Naive thymus-derived CD8-positive, alpha-beta T cell (primary cell): ENCODE data around the gene RFX5. TPM values are rescaled to one million over a fixed set of nuclear protein-coding genes. Genes with fewer than 3 reads are reported as not detected.

Source experiments
- ATAC-seq, 2 donors: fragments of 150-1000 bp; cut with Tn5 transposase in 1 of 2; sonication (Bioruptor Pico), chemical (Tn5 transposase) in 1 of 2; 1 replicate in 1 of 2; 2 replicates in 1 of 2; pipeline ENCODE4 v1.10.0; 2021; ENCODE audit warnings: mild to moderate bottlenecking in 2 of 2, moderate library complexity in 2 of 2
- POLR2A ChIA-PET: fragments of 350-600 bp; sonication (Branson Sonifier 250); formaldehyde crosslinking; loops from one replicate; lab custom pipeline; 2021; ENCODE audit warnings: antibody characterized with exemption; lab: Charles Lee
- DNase-seq, 10 donors: peaks; one replicate each; pipeline versions ENCODE4 v3.0.0 to v3.0.0-alpha.2; 2020 to 2022
- H3K27ac Mint-ChIP-seq, 10 donors: one replicate each; pipeline ENCODE4 v1.8.0; 2020 to 2022; ENCODE audit warnings: mild to moderate bottlenecking in 10 of 10, mixed read lengths in 10 of 10, moderate library complexity in 4 of 10, inconsistent platforms in 1 of 10
- H3K27me3 Mint-ChIP-seq, 5 donors: one replicate each; pipeline ENCODE4 v1.8.0; 2021 to 2022; ENCODE audit warnings: mixed read lengths in 5 of 5
- H3K36me3 Mint-ChIP-seq, 3 donors: one replicate each; pipeline ENCODE4 v1.8.0; 2020 to 2022; ENCODE audit warnings: mixed read lengths in 3 of 3, mild to moderate bottlenecking in 2 of 3, inconsistent platforms in 1 of 3
- H3K4me1 Mint-ChIP-seq, 4 donors: one replicate each; pipeline ENCODE4 v1.8.0; 2021 to 2022; ENCODE audit warnings: mixed read lengths in 4 of 4
- H3K4me3 Mint-ChIP-seq, 10 donors: one replicate each; pipeline ENCODE4 v1.8.0; 2020 to 2022; ENCODE audit warnings: mild to moderate bottlenecking in 10 of 10, mixed read lengths in 10 of 10, moderate library complexity in 6 of 10, inconsistent platforms in 1 of 10
- H3K9me3 Mint-ChIP-seq, 9 donors: one replicate each; pipeline ENCODE4 v1.8.0; 2020 to 2022; ENCODE audit warnings: mixed read lengths in 9 of 9, mild to moderate bottlenecking in 3 of 9, inconsistent platforms in 1 of 9, moderate library complexity in 1 of 9
- polyA plus RNA-seq, 3 donors: library from polyadenylated mRNA; unstranded; fragments of 300-500 nt; fragmentation: Illumina TruSeq; gene quantifications; one replicate each; pipeline ENCODE4 v1.2.3, GENCODE V29; 2021
- total RNA-seq, 8 experiments: library from RNA in 2 of 8; stranded (reverse) in 2 of 8; gene quantifications; one replicate each; pipeline ENCODE4 v1.2.3 and lab custom pipeline; 2021 to 2026

Gene RFX5
- total and polyA plus RNA-seq, 5 experiments from 2014 or later, result 22.8 to 68.3 (median 38.8) TPM

DNA sequence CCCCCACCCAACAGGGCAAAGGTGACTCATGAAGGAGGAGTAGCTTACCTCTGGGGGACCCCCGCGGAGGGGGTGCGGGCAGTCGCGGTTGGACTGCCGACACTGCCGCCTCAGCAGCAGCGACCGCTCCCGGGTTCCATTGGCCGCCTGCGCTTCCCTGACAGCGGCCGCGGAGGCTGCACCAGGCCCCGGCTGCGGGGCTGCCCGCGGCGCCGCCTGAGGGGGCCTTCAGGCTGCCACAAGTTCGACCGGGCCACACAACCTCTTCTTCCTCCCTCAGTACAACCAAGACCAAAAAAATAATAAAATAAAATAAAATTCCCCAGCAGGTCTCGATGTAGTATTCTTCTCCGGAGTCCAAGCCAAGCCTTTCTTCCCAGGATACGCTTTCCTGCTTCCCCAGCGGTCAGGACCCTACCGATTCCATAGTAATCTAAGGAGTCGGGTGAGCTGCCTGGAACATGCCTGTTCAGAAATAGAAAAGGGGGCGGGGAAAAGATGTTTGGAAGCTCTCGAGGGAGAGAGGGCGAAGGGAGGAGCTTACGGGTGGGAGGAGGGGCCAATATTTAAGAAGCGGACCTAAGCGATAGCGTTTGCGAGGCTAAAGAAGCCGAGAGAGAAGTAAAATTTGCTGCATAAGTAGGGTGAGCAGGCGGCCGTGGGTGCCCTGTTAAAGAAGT is 19.7 kb downstream of the RFX5 start, which contains the start of gene PI4KB:
TSS of gene PI4KB (minus strand) at position 194 of the 680 bp plus-strand sequence. CDS start 10,935 bp downstream, outside the sequence.
- ATAC-seq, result peak; percentile 91 to 95
- peak; percentile 72 to 98 (median 90) for DNase-seq
- peak within 1 kb of the TSS; percentile 93 to 99 (median 97) for H3K4me3 Mint-ChIP-seq
- peak within 1 kb of the TSS; percentile 94 to 100 (median 98) for H3K27ac Mint-ChIP-seq
- POLR2A ChIA-PET, result interaction anchor here (0.5 to 2.2 kb wide), 16 partner anchors 11 to 170 kb away, joined by 3 to 17 read pairs (median 6); partner anchors contain the start of genes PSMB4, PSMD4, RFX5 and TNFAIP8L2
- H3K9me3 Mint-ChIP-seq, result no peaks in the 10 kb centered on the region
- H3K27me3 Mint-ChIP-seq, result no peaks in the 10 kb centered on the region
- peaks cover 0 to 38% (median 7%) of the 10 kb centered on the region in 3 donors for H3K36me3 Mint-ChIP-seq
- H3K4me1 Mint-ChIP-seq, result peaks cover 24 to 47% (median 45%) of the 10 kb centered on the region in 4 donors

DNA sequence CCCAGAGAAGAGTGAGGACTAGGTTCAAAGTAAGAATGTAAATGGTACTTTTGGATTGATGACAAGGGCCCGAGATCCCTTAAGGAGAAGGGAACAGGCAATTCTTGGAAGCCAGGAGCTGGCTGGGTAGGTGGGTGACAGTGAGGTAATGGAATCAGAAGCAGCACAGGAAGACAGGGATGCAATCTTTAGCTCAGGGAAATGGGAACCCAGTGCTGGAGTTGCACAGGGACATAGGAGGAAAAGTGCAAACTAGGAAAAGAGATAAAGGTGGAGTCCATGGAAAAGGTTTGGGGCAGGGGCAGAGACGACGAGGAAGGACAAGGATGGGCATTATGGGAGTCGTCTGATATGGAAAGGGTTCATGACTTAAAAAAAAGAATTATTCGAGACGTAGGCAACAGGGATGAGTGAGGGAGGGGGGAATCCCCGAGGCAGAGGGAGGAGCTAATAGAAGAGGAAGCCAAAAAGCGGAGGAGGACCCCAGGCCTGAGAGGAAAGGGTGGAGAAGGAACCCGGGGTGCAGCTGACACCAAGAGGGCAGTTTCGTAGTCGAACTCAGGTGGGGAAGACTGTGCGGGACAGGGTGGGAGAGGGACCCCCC is 20.3 kb downstream of the RFX5 start:
- Mint-ChIP-seq H3K27ac (peak overlapping the region; percentile 91 to 100 (median 97)), H3K4me3 (peak overlapping the region; percentile 93 to 99 (median 97)), H3K27me3 (no peaks in the 10 kb centered on the region), H3K36me3 (peaks cover 0 to 44% (median 7%) of the 10 kb centered on the region in 3 donors), H3K4me1 (peaks cover 26 to 52% (median 52%) of the 10 kb centered on the region in 4 donors), H3K9me3 (no peaks in the 10 kb centered on the region)
- DNase-seq, result peak in 4 of 10 donors; percentile 18 to 52 (median 43)
- peak; percentile 48 to 49 for ATAC-seq
- POLR2A ChIA-PET, result interaction anchor here (0.5 to 2.2 kb wide), 16 partner anchors 11 to 1092 kb away, joined by 3 to 17 read pairs (median 6); partner anchors contain the start of genes PSMB4, PSMD4, RFX5 and TNFAIP8L2

DNA sequence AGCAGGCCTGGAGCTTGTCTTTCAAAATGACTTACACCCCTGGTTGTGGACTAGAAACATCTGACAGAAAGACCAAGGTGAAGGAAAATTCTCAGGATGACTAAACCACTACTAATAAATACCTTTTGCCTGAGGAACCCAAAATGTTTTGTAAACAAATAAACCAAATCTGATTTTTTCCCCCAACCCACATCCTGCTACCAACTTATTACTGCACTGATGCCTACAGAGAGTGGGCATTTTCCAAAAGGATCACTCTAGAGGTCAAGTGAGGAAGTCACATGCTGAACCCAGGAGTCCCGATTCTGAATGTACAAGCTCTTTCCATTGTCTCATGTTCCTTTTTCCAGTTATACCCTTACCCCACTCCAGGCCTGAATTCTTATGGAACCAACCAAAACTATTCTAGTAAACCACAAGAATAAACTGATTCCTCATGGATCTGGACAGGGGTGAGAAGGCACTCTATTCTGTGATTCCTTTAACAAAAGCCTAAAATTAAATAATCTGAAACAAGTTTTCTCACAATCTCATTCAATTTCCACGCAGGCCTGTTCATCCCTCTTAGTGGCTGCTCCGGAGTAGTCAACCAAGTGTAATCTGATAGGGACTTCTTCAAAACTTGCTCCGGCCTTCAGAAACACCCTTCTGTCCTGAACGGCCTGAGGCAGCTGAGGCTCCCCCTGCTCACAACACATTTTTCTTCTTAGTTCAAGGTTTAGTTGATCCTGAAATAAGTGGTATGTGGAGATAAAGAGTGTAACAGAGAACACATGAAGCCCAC is 21.2 kb downstream of the RFX5 start:
- Mint-ChIP-seq H3K9me3 (no peaks in the 10 kb centered on the region), H3K27ac (peak overlapping the region; percentile 91 to 100 (median 97)), H3K4me3 (peak overlapping the region; percentile 93 to 99 (median 97)), H3K4me1 (peaks cover 28 to 56% (median 55%) of the 10 kb centered on the region in 4 donors), H3K27me3 (no peaks in the 10 kb centered on the region), H3K36me3 (peaks cover 0 to 48% (median 7%) of the 10 kb centered on the region in 3 donors)
- ATAC-seq (no peak), DNase-seq (no peak)
- POLR2A ChIA-PET, result interaction anchor here (1.1 to 1.8 kb wide), 3 partner anchors 9 to 73 kb away, joined by 4 to 10 read pairs (median 4); partner anchors contain the start of gene PSMB4

DNA sequence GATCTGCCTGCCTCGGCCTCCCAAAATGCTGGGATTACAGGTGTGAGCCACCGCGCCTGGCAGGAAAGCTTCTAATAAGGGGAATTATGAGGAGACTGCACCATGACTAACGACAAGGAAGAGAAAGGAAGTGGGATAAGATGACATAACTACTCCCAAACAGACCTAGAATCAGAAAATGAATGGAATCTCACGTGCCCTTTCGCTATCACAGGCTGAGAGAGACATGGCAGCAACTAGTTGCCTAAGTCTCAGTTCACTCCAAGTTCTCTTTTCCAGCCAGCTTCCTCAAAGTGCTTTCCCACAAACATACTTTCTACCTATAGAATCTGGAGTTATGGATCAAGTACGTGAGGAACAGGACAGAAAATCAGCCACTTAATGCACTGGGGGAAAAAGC is 21.8 kb downstream of the RFX5 start:
- H3K27ac Mint-ChIP-seq, result peak overlapping the region in 9 of 10 donors; percentile 17 to 100 (median 74)
- ATAC-seq (no peak), DNase-seq (no peak)
- peak overlapping the region in 9 of 10 donors; percentile 93 to 99 (median 98) for H3K4me3 Mint-ChIP-seq
- no peaks in the 10 kb centered on the region for H3K9me3 Mint-ChIP-seq
- POLR2A ChIA-PET, result interaction anchor here (0.7 to 1.1 kb wide), 2 partner anchors 8 to 9 kb away, joined by 3 to 4 read pairs; no protein-coding TSS in a partner anchor
- H3K36me3 Mint-ChIP-seq, result peaks cover 0 to 54% (median 7%) of the 10 kb centered on the region in 3 donors
- H3K4me1 Mint-ChIP-seq, result peaks cover 33 to 61% (median 61%) of the 10 kb centered on the region in 4 donors
- no peaks in the 10 kb centered on the region for H3K27me3 Mint-ChIP-seq

DNA sequence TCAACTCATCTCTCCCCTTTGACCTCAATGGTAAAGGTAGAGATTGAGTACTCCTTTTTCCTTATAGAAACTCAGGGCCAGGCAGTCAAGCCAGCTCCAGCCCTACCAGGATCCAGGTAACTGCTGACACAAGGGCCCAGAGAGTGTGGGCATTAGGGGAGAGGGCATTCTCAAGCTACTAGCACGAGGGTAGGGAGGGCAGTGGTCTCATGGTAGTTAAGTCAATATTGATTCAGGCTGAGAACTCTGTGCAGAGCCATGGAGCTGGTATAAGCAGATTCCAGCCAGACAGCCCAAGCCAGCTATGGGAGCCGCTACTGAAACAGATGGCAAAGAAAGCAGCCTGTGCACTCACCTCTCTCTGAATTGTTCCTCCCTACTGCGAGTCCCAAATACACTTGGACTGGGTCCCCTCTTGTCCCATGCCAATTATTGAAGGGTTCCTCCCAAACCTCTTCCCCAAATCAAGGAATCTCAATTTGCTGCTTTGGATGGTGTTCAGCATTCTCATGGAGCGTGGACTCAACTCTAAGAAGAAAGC is 22.6 kb downstream of the RFX5 start:
- H3K36me3 Mint-ChIP-seq, result peaks cover 0 to 61% (median 7%) of the 10 kb centered on the region in 3 donors
- peak overlapping the region in 4 of 10 donors; percentile 18 to 81 (median 32) for H3K27ac Mint-ChIP-seq
- H3K9me3 Mint-ChIP-seq, result no peaks in the 10 kb centered on the region
- no peak for DNase-seq
- peaks cover 35 to 68% (median 62%) of the 10 kb centered on the region in 4 donors for H3K4me1 Mint-ChIP-seq
- no peaks in the 10 kb centered on the region for H3K27me3 Mint-ChIP-seq
- POLR2A ChIA-PET, result interaction anchor here (0.7 to 1.1 kb wide), 2 partner anchors 8 to 9 kb away, joined by 3 to 4 read pairs; no protein-coding TSS in a partner anchor
- ATAC-seq, result no peak
- peak overlapping the region in 4 of 10 donors; percentile 7 to 99 (median 24) for H3K4me3 Mint-ChIP-seq

GRCh38 chr1:151318975-151319374 is 28.1 kb downstream of the RFX5 start:
- Mint-ChIP-seq H3K27me3 (no peaks in the 10 kb centered on the region), H3K4me3 (no peak overlapping the region), H3K9me3 (no peaks in the 10 kb centered on the region), H3K4me1 (peaks cover 24 to 62% (median 43%) of the 10 kb centered on the region in 4 donors), H3K27ac (peak overlapping the region in 2 of 10 donors; percentile 16 to 31), H3K36me3 (peaks cover 0 to 80% (median 10%) of the 10 kb centered on the region in 3 donors)
- POLR2A ChIA-PET, result no interaction called here
- DNase-seq, result no peak
- ATAC-seq, result no peak

GRCh38 chr1:151315565-151316235 is 31.4 kb downstream of the RFX5 start:
- Mint-ChIP-seq H3K27ac (peak overlapping the region in 5 of 10 donors; percentile 9 to 57 (median 36)), H3K9me3 (no peaks in the 10 kb centered on the region), H3K36me3 (peaks cover 0 to 81% (median 8%) of the 10 kb centered on the region in 3 donors), H3K27me3 (no peaks in the 10 kb centered on the region), H3K4me3 (peak overlapping the region in 1 of 10 donors; percentile 20), H3K4me1 (peaks cover 31 to 76% (median 55%) of the 10 kb centered on the region in 4 donors)
- ATAC-seq (no peak), DNase-seq (no peak)
- POLR2A ChIA-PET, result interaction anchor here (0.5 to 0.7 kb wide), 2 partner anchors 9 to 61 kb away, joined by 3 to 4 read pairs; partner anchors contain the start of gene PSMD4

- peak overlapping the region in 5 of 10 donors; percentile 7 to 54 (median 35) for H3K27ac Mint-ChIP-seq
- DNase-seq (no peak), ATAC-seq (no peak)
- H3K4me3 Mint-ChIP-seq, result no peak overlapping the region
- H3K27me3 Mint-ChIP-seq, result no peaks in the 10 kb centered on the region
- no peaks in the 10 kb centered on the region for H3K9me3 Mint-ChIP-seq
- POLR2A ChIA-PET, result interaction anchor here (0.5 to 1.0 kb wide), 3 partner anchors 12 to 31 kb away, joined by 3 to 4 read pairs (median 4); partner anchors contain the start of gene PI4KB
- H3K4me1 Mint-ChIP-seq, result peaks cover 28 to 67% (median 53%) of the 10 kb centered on the region in 4 donors
- peaks cover 0 to 78% (median 8%) of the 10 kb centered on the region in 3 donors for H3K36me3 Mint-ChIP-seq
These were observed 32.7 kb downstream of the RFX5 start for GRCh38 chr1:151314137-151314875.

- POLR2A ChIA-PET, result interaction anchor here (1.0 kb wide), 1 partner anchor 13 kb away, joined by 3 read pairs; the partner anchor contains the start of gene PI4KB
- Mint-ChIP-seq H3K36me3 (peaks cover 0 to 79% (median 6%) of the 10 kb centered on the region in 3 donors), H3K4me3 (no peak overlapping the region), H3K9me3 (no peaks in the 10 kb centered on the region), H3K27ac (peak overlapping the region in 4 of 10 donors; percentile 43 to 74 (median 64)), H3K27me3 (no peaks in the 10 kb centered on the region), H3K4me1 (peaks cover 28 to 62% (median 52%) of the 10 kb centered on the region in 4 donors)
- DNase-seq (no peak), ATAC-seq (no peak)
These were observed 33.6 kb downstream of the RFX5 start for GRCh38 chr1:151313501-151313900.

GRCh38 chr1:151312826-151313225 is 34.2 kb downstream of the RFX5 start:
- Mint-ChIP-seq H3K9me3 (no peaks in the 10 kb centered on the region), H3K27me3 (no peaks in the 10 kb centered on the region), H3K4me3 (no peak overlapping the region), H3K36me3 (peaks cover 0 to 83% (median 6%) of the 10 kb centered on the region in 3 donors), H3K27ac (peak overlapping the region in 8 of 10 donors; percentile 15 to 77 (median 61)), H3K4me1 (peaks cover 28 to 62% (median 52%) of the 10 kb centered on the region in 4 donors)
- no peak for ATAC-seq
- POLR2A ChIA-PET, result interaction anchor here (1.0 kb wide), 1 partner anchor 14 kb away, joined by 3 read pairs; the partner anchor contains the start of gene PI4KB
- DNase-seq, result no peak
